Neural crest cell (in vitro differentiated cells): ENCODE data around the gene SLC2A6. TPM values are rescaled to one million over a fixed set of nuclear protein-coding genes. Genes with fewer than 3 reads are reported as not detected.
A peak's percentile ranks its signal among the peaks of the same experiment; 100 is the strongest.

Source experiments
- DNase-seq: peaks from one replicate; pipeline ENCODE4 v3.0.0; 2021; ENCODE audit warnings: low read depth, mixed read lengths, low spot score
- H3K27ac Mint-ChIP-seq: one replicate; pipeline ENCODE4 v1.8.0; 2021; ENCODE audit warnings: mild to moderate bottlenecking, mixed read lengths; ENCODE audit not compliant: unreplicated experiment
- H3K27me3 Mint-ChIP-seq: 2 replicates; pipeline ENCODE4 v1.8.0; 2021; ENCODE audit warnings: low read depth, mild to moderate bottlenecking, mixed read lengths
- H3K36me3 Mint-ChIP-seq: 2 replicates; pipeline ENCODE4 v1.8.0; 2021; ENCODE audit warnings: low read depth, mild to moderate bottlenecking, mixed read lengths
- H3K4me1 Mint-ChIP-seq: 2 replicates; pipeline ENCODE4 v1.8.0; 2021; ENCODE audit warnings: mixed read lengths
- H3K4me3 Mint-ChIP-seq: one replicate; pipeline ENCODE4 v1.8.0; 2021; ENCODE audit warnings: mild to moderate bottlenecking, mixed read lengths
- H3K9me3 Mint-ChIP-seq: 2 replicates; pipeline ENCODE4 v1.8.0; 2021; ENCODE audit warnings: mixed read lengths
- total RNA-seq: library from RNA; stranded (reverse); gene quantifications from 2 replicates; pipeline ENCODE4 v1.2.1, GENCODE V29; 2021
- TF ChIP-seq, protein P1 (sequence below): fragments of 200-600 bp; sonication (generic); conservative IDR thresholded peaks from 2 replicates; pipeline ENCODE4 v1.5.0; 2021; ENCODE audit warnings: antibody characterized with exemption, mild to moderate bottlenecking

The SLC2A6 gene
- total RNA-seq, 1 donor from 2014 or later = 29.0 TPM

DNA sequence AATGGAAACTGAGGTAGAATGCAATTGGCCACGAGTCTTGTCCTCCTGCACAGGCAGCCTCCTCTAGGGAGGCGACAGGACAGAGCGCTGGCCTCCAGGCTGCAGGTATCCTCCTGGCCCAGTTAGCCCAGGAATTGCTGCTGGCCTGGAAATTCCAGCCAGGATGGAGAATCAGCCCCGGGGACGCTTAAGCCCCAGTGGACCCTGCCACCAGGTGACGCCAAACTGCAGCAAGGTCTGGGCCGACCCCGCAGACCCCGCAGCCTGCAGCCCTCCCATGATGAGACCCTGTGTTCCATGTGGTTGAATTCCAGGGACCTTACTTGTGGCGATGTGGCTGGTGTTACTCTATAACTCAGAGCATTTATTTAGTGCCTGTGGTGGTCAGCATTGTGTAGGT, 11.8 kb downstream of the SLC2A6 start:
- Mint-ChIP-seq H3K36me3 (no peaks in the 10 kb centered on the region), H3K27ac (no peak overlapping the region), H3K9me3 (no peaks in the 10 kb centered on the region), H3K4me1 (no peaks in the 10 kb centered on the region), H3K27me3 (peaks cover 2% of the 10 kb centered on the region), H3K4me3 (peak overlapping the region; percentile 34)
- no peak for DNase-seq
- TF ChIP-seq, protein P1, sequence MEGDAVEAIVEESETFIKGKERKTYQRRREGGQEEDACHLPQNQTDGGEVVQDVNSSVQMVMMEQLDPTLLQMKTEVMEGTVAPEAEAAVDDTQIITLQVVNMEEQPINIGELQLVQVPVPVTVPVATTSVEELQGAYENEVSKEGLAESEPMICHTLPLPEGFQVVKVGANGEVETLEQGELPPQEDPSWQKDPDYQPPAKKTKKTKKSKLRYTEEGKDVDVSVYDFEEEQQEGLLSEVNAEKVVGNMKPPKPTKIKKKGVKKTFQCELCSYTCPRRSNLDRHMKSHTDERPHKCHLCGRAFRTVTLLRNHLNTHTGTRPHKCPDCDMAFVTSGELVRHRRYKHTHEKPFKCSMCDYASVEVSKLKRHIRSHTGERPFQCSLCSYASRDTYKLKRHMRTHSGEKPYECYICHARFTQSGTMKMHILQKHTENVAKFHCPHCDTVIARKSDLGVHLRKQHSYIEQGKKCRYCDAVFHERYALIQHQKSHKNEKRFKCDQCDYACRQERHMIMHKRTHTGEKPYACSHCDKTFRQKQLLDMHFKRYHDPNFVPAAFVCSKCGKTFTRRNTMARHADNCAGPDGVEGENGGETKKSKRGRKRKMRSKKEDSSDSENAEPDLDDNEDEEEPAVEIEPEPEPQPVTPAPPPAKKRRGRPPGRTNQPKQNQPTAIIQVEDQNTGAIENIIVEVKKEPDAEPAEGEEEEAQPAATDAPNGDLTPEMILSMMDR = no peak

DNA sequence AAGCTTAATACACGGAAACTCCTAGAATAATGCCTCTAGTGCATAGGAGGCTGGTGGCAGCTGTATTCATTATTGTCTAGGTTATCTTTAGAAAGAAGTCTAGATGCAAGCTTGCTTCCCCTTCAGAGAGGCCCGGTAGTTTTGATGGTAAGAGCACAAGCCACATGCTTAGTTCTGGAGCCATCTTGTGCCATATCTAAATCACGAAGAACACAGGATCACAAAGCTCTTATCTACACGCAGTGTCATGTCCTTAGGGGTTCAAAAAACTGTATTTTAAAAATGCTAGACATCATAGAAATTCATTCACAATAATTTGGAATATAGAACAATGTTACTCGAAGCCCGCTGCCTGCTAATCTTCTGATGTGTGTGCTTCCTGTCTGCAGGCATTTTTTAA, 12.9 kb downstream of the SLC2A6 start:
- H3K4me1 Mint-ChIP-seq = peaks cover 8% of the 10 kb centered on the region
- no peaks in the 10 kb centered on the region for H3K36me3 Mint-ChIP-seq
- H3K27me3 Mint-ChIP-seq = peaks cover 2% of the 10 kb centered on the region
- H3K4me3 Mint-ChIP-seq = peak overlapping the region; percentile 17
- TF ChIP-seq, protein P1 = no peak
- DNase-seq = no peak
- no peaks in the 10 kb centered on the region for H3K9me3 Mint-ChIP-seq
- no peak overlapping the region for H3K27ac Mint-ChIP-seq

DNA sequence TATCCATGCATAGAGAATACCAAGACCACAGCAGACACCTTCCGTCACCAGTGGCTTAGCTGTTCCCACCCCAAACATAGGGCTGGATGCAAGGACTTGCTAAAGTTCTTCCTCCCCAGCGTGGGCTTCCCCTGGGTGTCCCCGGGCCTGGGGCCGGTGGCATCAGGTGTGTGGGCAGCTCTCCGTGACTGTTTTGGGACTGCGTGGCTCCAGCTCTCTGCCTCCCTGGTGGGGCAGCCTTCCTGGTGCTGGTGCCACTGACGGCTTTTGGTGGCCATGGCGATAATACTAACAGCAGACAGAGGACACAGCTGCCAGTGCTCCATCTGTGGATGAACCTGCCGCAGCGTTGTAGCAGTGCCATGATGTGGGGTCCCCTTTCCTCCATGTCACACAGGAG, 14.3 kb downstream of the SLC2A6 start:
- Mint-ChIP-seq H3K36me3 (no peaks in the 10 kb centered on the region), H3K27me3 (no peaks in the 10 kb centered on the region), H3K27ac (no peak overlapping the region), H3K9me3 (no peaks in the 10 kb centered on the region), H3K4me1 (peaks cover 14% of the 10 kb centered on the region), H3K4me3 (no peak overlapping the region)
- TF ChIP-seq, protein P1 = no peak
- DNase-seq = no peak

DNA sequence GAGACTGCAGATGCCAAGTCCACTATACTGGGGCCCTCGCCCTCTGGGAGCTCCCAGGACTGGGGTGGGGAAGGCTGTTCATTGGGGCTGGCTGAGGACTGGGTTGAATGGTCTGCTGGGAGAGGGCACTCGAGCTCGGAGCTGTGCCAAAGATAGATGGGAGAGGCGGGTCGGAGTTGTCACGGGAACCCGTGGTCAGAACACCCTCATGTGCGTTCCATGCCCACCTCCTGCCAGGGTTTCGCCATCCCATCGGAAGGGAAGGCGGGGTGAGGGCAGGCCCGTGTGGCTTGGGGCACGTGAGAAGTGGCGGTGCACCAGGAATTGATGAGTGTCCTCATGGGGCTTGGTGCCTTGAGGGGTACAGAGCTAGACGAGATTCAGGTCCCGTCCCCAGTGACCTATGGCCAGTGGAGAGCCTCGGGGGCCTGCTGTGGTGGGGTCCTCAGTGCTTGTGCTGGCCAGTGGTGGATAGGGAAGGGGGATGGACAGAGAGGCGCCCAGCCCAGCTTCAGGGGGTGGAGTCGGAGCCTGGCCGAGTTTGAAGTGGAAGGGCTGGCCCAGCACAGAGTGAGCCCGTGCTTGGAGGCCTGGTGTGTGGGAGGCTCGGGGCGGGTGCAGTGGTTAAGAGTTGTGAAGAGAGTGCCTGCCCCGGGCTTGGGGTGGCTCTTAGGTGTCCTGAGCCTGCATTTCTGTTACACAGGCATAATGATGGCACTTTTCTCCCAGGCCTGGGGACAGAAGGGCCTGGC, 14.9 kb downstream of the SLC2A6 start:
- H3K4me1 Mint-ChIP-seq = peaks cover 18% of the 10 kb centered on the region
- H3K36me3 Mint-ChIP-seq = no peaks in the 10 kb centered on the region
- TF ChIP-seq, protein P1 = no peak
- H3K9me3 Mint-ChIP-seq = no peaks in the 10 kb centered on the region
- H3K27ac Mint-ChIP-seq = peak overlapping the region; percentile 35
- DNase-seq = no peak
- H3K4me3 Mint-ChIP-seq = peak overlapping the region; percentile 65
- H3K27me3 Mint-ChIP-seq = no peaks in the 10 kb centered on the region

DNA sequence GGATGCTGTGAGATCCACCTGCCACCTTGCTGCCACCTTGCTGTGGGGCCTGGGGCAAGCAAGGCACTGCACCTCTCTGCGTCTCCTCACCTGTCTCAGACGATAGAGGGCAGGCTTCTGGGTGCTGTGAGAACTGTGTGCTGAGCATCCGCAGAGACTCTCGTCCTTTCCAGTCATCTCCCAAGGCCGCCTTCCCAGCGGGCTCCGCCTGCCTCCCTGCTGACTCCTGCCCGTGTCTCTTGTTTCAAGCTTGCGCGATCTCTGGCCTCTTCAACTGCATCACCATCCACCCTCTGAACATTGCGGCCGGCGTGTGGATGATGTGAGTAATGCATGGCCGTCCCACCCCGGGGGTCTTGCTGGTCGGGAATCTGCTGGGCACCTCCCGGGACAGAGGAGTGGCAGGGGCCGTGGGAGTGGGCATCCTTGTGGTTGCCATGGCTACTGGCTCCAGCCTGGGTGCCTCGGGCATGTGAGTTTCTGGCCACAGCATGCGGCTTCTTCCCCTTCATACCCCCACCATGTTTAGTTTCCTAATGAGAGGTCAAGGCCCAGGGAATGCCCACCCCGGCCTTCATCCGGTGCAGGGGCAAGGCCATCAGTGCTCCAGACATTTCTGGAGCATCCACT, 15.6 kb downstream of the SLC2A6 start:
- Mint-ChIP-seq H3K4me3 (peak overlapping the region; percentile 65), H3K27me3 (no peaks in the 10 kb centered on the region), H3K9me3 (no peaks in the 10 kb centered on the region), H3K27ac (peak overlapping the region; percentile 35), H3K4me1 (peaks cover 21% of the 10 kb centered on the region), H3K36me3 (no peaks in the 10 kb centered on the region)
- TF ChIP-seq, protein P1 = peak; percentile 33
- no peak for DNase-seq
